ENCODE data around the gene CYCS. TPM values are rescaled to one million over a fixed set of nuclear protein-coding genes. Genes with fewer than 3 reads are reported as not detected.

The CYCS gene
- total RNA-seq, 1 experiment from 2014 or later = 120 TPM

GRCh38 chr7:25122373-25122772 lies 2.7 kb downstream of the CYCS start:
- BruUV-seq (replicated peaks) = no TSS peak
- CTCF ChIA-PET = interaction anchor here (0.7 kb wide), 1 partner anchor 215 kb away, joined by 5 read pairs; no protein-coding TSS in a partner anchor
- POLR2A ChIA-PET (ENCODE audit: unreplicated experiment) = no interaction called here
- H3K79me2 ChIP-seq (ENCODE audit: low read depth) = peaks cover 40% of the 10 kb centered on the region
- no peaks in the 10 kb centered on the region for H3K9me3 ChIP-seq (ENCODE audit: insufficient read depth, low read depth)
- no peak overlapping the region for H3K4me3 ChIP-seq
- peaks cover 44% of the 10 kb centered on the region for H3K36me3 ChIP-seq (ENCODE audit: low read depth)
- H3K4me2 ChIP-seq = no peak overlapping the region
- no peak overlapping the region for H2AFZ ChIP-seq
- TF ChIP-seq, protein P1, sequence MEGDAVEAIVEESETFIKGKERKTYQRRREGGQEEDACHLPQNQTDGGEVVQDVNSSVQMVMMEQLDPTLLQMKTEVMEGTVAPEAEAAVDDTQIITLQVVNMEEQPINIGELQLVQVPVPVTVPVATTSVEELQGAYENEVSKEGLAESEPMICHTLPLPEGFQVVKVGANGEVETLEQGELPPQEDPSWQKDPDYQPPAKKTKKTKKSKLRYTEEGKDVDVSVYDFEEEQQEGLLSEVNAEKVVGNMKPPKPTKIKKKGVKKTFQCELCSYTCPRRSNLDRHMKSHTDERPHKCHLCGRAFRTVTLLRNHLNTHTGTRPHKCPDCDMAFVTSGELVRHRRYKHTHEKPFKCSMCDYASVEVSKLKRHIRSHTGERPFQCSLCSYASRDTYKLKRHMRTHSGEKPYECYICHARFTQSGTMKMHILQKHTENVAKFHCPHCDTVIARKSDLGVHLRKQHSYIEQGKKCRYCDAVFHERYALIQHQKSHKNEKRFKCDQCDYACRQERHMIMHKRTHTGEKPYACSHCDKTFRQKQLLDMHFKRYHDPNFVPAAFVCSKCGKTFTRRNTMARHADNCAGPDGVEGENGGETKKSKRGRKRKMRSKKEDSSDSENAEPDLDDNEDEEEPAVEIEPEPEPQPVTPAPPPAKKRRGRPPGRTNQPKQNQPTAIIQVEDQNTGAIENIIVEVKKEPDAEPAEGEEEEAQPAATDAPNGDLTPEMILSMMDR (conservative IDR thresholded peaks at IDR 0.05) = no peak
- TF ChIP-seq EZH2 (IDR thresholded peaks at IDR 0.05; ENCODE audit: low read depth) = no peak
- H3K27ac ChIP-seq = no peak overlapping the region
- H4K20me1 ChIP-seq (ENCODE audit: insufficient read depth) = peaks cover 55% of the 10 kb centered on the region
- peaks cover 21% of the 10 kb centered on the region; the same call in 1 of the 2 replicates for H3K4me1 ChIP-seq (replicated peaks; ENCODE audit: insufficient read depth)
- H3K27me3 ChIP-seq (ENCODE audit: insufficient read depth, low read depth) = peaks cover 2% of the 10 kb centered on the region; the same call in 1 of the 2 replicates
- intact Hi-C loops (cut with micrococcal nuclease; ENCODE audit: unreplicated experiment) = loop anchor here (10.0 kb wide), 1 partner anchor 548 kb away; the partner anchor contains the start of gene PALS2
- H3F3A ChIP-seq (ENCODE audit: insufficient read depth, low read depth) = peaks cover 65% of the 10 kb centered on the region
- DNase-seq = peak in 1 of 2 experiments; percentile 47
- H3K9me2 ChIP-seq (ENCODE audit: insufficient read depth) = no peaks in the 10 kb centered on the region

DNA sequence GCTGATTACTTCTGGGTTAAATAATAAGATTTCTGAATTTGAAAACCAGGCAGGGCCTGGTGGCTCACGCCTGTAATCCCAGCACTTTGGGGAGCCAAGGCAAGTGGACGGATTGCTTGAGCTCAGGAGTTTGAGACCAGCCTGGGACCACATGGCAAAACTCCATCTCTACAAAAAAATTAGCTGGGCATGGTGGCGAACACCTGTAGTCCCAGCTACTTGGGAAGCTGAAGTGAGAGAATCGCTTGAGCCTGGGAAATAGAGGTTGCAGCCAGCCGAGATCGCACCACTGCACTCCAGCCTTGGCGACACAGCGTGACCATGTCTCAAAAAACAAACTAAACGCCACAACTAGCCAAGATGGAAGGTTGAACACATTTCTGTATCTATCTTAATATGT lies 3.5 kb downstream of the CYCS start:
- BruUV-seq (replicated peaks) = no TSS peak
- Histone ChIP-seq H3K9me2 (ENCODE audit: insufficient read depth) (no peaks in the 10 kb centered on the region), H3K4me1 (replicated peaks; ENCODE audit: insufficient read depth) (peaks cover 21% of the 10 kb centered on the region; the same call in 1 of the 2 replicates), H3F3A (ENCODE audit: insufficient read depth, low read depth) (peaks cover 73% of the 10 kb centered on the region), H3K9me3 (ENCODE audit: insufficient read depth, low read depth) (no peaks in the 10 kb centered on the region), H3K4me3 (no peak overlapping the region), H4K20me1 (ENCODE audit: insufficient read depth) (peaks cover 57% of the 10 kb centered on the region), H3K4me2 (no peak overlapping the region), H3K79me2 (ENCODE audit: low read depth) (peaks cover 40% of the 10 kb centered on the region), H3K27me3 (ENCODE audit: insufficient read depth, low read depth) (no peaks in the 10 kb centered on the region), H3K27ac (no peak overlapping the region), H3K36me3 (ENCODE audit: low read depth) (peaks cover 44% of the 10 kb centered on the region), H2AFZ (no peak overlapping the region)
- POLR2A ChIA-PET (ENCODE audit: unreplicated experiment) = interaction anchor here (0.6 kb wide), 1 partner anchor 519 kb away, joined by 4 read pairs; no protein-coding TSS in a partner anchor
- DNase-seq = no peak
- intact Hi-C loops (cut with micrococcal nuclease; ENCODE audit: unreplicated experiment) = loop anchor here (10.0 kb wide), 1 partner anchor 547 kb away; the partner anchor contains the start of gene PALS2
- CTCF ChIA-PET = interaction anchor here (0.7 kb wide), 1 partner anchor 216 kb away, joined by 5 read pairs; no protein-coding TSS in a partner anchor
- no peak for TF ChIP-seq EZH2 (IDR thresholded peaks at IDR 0.05; ENCODE audit: low read depth)
- TF ChIP-seq, protein P1 (conservative IDR thresholded peaks at IDR 0.05) = no peak

GRCh38 chr7:25119102-25119501 lies 6.0 kb downstream of the CYCS start:
- TF ChIP-seq EZH2 (IDR thresholded peaks at IDR 0.05; ENCODE audit: low read depth) = no peak
- TF ChIP-seq, protein P1 (conservative IDR thresholded peaks at IDR 0.05) = no peak
- DNase-seq = no peak
- no peaks in the 10 kb centered on the region for H3K27me3 ChIP-seq (ENCODE audit: insufficient read depth, low read depth)
- no peak overlapping the region for H3K4me2 ChIP-seq
- ChIA-PET POLR2A (ENCODE audit: unreplicated experiment) (interaction anchor here (0.7 kb wide), 1 partner anchor 12 kb away, joined by 3 read pairs; no protein-coding TSS in a partner anchor), CTCF (interaction anchor here (0.5 kb wide), 1 partner anchor 1844 kb away, joined by 4 read pairs; no protein-coding TSS in a partner anchor)
- peaks cover 31% of the 10 kb centered on the region for H3K79me2 ChIP-seq (ENCODE audit: low read depth)
- peaks cover 53% of the 10 kb centered on the region for H4K20me1 ChIP-seq (ENCODE audit: insufficient read depth)
- no peak overlapping the region for H2AFZ ChIP-seq
- no peaks in the 10 kb centered on the region for H3K9me2 ChIP-seq (ENCODE audit: insufficient read depth)
- H3K27ac ChIP-seq = no peak overlapping the region
- peaks cover 44% of the 10 kb centered on the region for H3K36me3 ChIP-seq (ENCODE audit: low read depth)
- intact Hi-C loops (cut with micrococcal nuclease; ENCODE audit: unreplicated experiment) = no loop called here
- no TSS peak for BruUV-seq (replicated peaks)
- peaks cover 83% of the 10 kb centered on the region for H3F3A ChIP-seq (ENCODE audit: insufficient read depth, low read depth)
- no peaks in the 10 kb centered on the region for H3K9me3 ChIP-seq (ENCODE audit: insufficient read depth, low read depth)
- H3K4me3 ChIP-seq = no peak overlapping the region
- peaks cover 20% of the 10 kb centered on the region; the same call in 1 of the 2 replicates for H3K4me1 ChIP-seq (replicated peaks; ENCODE audit: insufficient read depth)

Data from PC-9 (cell line).